GM12874 (cell line): Measurements from ENCODE around the gene KCNH4.

ENCODE experiments used
- TF ChIP-seq, protein P1 (sequence below): IDR thresholded peaks from 2 replicates; pipeline ENCODE4 v1.5.1; 2011; ENCODE audit warnings: low read depth, mild to moderate bottlenecking, control low read depth, low read length, moderate library complexity; ENCODE audit not compliant: insufficient read depth

The KCNH4 gene

DNA sequence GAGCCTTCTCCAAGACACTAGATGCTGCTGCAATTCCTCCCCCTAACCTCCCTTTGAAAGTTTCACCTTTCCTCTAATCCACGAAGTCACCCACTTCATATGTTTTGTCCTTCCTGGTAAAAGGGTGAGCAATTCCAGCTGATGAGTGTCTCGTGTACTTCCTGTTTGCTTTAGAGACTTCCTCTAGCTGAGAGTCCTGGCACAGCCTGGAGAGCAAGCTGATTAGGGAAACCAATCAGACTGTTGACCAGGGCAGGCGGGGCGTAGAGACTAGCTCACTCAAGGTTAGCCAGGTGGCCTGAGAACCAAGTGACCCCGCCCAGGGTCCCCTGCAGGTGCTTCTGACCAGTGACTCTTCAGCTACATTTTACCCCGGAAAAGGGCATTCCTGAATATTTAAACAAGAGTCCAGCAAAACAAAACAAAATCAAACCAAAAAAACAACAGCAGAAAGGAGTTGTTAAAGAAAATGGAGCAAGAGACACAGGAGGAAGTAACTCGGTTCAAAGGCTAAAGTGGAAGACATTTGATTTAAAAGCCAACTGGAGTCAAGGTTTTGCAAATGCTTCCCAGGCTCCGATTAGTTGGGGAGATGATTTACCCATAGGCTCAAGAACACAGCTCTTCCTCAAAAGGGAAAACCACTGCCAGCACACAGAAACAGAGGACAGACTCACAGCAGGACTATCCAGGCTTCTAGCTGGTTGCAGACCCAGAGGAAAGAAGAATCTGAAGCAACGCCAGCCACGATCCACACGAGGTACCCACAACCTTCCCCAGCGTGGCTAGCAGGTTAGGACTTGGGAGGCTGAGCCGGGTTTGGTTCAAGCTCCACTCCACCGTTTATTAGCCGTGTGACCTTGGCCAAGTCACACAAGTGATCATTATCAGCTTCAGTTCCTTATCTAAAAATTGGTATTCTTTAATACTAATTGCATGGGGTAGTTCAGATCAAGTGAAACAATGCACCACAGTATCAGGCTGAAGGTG, 45.0 kb downstream of the KCNH4 start:
- TF ChIP-seq, protein P1, sequence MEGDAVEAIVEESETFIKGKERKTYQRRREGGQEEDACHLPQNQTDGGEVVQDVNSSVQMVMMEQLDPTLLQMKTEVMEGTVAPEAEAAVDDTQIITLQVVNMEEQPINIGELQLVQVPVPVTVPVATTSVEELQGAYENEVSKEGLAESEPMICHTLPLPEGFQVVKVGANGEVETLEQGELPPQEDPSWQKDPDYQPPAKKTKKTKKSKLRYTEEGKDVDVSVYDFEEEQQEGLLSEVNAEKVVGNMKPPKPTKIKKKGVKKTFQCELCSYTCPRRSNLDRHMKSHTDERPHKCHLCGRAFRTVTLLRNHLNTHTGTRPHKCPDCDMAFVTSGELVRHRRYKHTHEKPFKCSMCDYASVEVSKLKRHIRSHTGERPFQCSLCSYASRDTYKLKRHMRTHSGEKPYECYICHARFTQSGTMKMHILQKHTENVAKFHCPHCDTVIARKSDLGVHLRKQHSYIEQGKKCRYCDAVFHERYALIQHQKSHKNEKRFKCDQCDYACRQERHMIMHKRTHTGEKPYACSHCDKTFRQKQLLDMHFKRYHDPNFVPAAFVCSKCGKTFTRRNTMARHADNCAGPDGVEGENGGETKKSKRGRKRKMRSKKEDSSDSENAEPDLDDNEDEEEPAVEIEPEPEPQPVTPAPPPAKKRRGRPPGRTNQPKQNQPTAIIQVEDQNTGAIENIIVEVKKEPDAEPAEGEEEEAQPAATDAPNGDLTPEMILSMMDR: no peak

DNA sequence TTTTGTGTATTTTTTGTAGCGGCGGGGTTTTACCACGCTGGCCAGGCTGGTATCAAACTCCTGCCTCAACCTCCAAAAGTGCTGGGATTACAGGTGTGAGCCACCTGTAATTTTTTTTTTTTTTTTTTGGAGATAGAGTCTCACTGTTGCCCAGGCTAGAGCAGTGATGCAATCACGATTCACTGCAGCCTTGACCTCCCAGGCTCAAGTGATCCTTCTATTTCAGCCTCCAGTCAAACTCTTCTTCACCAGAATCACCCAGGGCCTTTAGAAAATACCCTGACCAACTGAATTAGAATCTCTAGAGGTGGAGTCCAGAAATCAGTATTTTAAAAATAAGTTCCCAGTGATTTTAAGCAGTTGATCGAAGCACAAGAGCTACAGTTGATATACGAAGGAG, 45.8 kb downstream of the KCNH4 start:
- TF ChIP-seq, protein P1: no peak

DNA sequence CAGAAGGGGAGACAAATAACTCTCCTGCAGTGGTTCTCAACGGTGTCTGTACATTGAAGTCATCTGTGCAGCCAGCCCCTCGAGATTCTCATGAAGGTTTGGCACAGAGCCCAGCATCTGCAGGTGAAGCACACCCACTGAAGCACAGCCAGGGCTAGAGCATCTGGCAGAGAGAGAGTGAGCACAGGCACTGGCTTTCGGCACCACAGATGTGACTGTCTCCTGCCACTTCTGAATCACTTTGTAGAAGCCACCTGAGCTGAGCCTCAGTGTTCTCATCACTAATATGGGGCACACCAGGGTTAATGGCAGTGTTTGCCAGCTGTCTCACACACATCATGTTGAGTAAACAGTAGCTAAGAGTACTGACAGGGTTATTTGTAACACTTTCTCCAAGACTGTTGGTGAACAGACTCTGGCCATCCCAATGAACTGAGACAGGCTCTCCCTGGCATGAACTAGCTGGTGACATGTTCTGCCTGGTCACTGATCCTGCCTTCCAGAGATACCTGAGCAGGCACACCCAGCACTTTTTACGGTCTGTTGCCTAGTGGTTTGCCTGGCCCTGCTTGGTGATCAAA, 47.4 kb downstream of the KCNH4 start:
- TF ChIP-seq, protein P1: no peak

DNA sequence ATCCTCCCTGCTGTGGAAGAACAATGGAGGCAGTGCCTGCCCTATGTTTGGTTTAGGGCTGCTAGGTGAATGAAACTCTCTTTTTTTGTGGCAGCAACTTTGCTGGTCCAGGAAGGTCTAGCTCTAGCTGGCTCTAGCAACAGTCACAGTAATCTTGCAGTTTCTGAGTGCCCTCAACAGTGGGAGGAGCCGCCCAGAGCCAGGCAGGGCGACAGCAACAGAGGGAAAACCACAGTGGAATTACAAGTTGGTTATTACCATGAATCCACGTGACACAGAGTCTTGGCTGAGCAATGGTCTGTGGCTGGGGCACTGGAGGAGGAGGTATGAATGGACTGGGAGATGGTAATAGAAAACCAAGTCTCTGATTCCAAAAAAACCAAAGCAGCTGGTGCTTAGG, 48.0 kb downstream of the KCNH4 start:
- TF ChIP-seq, protein P1: no peak

DNA sequence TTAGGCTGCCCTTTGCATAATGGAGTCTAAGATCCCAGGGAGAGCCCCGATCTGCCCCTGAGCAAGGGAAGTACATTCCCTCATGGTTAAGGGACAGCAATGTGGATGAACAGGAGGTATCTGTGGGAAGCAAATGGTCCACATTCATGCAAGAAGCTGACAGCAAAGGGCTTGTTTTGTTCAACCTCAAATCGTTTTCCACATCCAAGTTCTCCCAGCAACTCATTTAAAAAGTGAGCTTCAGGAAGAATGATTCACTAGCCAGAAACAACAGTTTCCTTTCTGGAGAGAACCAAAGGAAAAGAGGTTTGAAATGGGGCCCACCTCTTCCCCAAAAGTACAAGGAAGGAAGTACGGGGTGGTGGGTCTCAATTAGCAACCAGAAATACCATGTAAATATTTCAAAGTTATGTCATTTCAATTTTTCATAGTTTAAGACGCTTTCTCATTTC, 48.9 kb downstream of the KCNH4 start:
- TF ChIP-seq, protein P1: no peak

DNA sequence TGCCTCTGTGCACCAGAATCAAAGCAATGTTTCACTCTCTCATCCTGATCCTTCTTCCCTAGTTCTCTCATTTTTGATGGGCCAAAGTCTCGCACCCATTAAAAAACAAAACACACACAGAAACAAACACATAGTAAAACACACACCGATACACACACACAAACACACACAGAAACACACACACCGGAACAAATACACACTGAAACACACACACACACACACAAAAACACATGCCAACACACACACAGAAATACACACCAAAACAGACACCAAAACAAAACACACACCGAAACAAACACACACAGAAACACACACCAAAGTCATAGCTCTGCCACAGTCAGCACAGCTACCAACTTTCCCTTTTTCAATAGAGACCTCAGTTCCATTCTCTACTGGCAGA, 49.7 kb downstream of the KCNH4 start:
- TF ChIP-seq, protein P1: no peak

DNA sequence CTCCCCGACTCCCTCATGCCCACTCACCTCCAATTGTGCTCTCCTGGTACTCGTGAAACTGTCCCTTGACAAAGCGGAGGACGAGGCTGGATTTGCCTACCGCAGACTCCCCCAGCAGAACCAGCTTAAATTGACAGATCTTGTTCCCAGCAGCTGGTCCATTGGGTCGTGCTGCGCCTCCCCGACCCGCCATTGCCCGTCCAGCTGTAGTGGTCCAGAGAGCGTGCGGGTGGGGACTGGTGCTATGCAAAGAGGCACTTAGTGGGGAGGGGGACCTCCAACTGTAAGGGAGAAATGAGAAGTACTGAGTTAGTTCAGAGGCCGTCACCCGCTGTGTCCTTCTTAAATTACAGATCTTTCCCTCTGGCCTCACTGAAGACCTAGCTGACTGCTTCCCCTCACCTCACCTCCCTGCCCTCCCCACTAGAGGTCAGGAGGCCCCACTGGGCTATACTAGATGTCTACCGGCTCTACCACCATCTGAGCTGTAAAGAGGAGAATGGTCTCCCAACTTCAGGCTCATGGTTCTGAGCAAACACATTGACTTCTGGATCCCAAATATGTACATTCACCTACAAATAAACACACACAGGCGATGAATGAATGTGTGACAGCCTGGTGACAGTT, 50.5 kb downstream of the KCNH4 start:
- TF ChIP-seq, protein P1: no peak
